Measurements from ENCODE around the gene PCNX1.

PCNX1 gene

GRCh38 chr14:70885343-70886022, 21.8 kb upstream of the PCNX1 start:
- no peak for TF ChIP-seq CTCF (conservative IDR thresholded peaks at IDR 0.05; ENCODE audit: low read length)
- no peak overlapping the region for H3K4me3 ChIP-seq (ENCODE audit: low read length)
- no peak for DNase-seq (ENCODE audit: low read depth)

- no peak for DNase-seq (ENCODE audit: low read depth)
- no peak for TF ChIP-seq CTCF (conservative IDR thresholded peaks at IDR 0.05; ENCODE audit: low read length)
- H3K4me3 ChIP-seq (ENCODE audit: low read length) = no peak overlapping the region
Observed at GRCh38 chr14:70886421-70887206, 20.6 kb upstream of the PCNX1 start.

- H3K4me3 ChIP-seq (ENCODE audit: low read length) = no peak overlapping the region
- no peak for TF ChIP-seq CTCF (conservative IDR thresholded peaks at IDR 0.05; ENCODE audit: low read length)
- peak; percentile 77 for DNase-seq (ENCODE audit: low read depth)
Observed at GRCh38 chr14:70887207-70887681, 20.0 kb upstream of the PCNX1 start.

GRCh38 chr14:70887737-70888499, 19.3 kb upstream of the PCNX1 start:
- no peak for DNase-seq (ENCODE audit: low read depth)
- no peak for TF ChIP-seq CTCF (conservative IDR thresholded peaks at IDR 0.05; ENCODE audit: low read length)
- H3K4me3 ChIP-seq (ENCODE audit: low read length) = no peak overlapping the region

GRCh38 chr14:70888681-70889175, 18.5 kb upstream of the PCNX1 start:
- no peak overlapping the region for H3K4me3 ChIP-seq (ENCODE audit: low read length)
- DNase-seq (ENCODE audit: low read depth) = peak; percentile 79
- TF ChIP-seq CTCF (conservative IDR thresholded peaks at IDR 0.05; ENCODE audit: low read length) = no peak

- no peak overlapping the region for H3K4me3 ChIP-seq (ENCODE audit: low read length)
- no peak for DNase-seq (ENCODE audit: low read depth)
- TF ChIP-seq CTCF (conservative IDR thresholded peaks at IDR 0.05; ENCODE audit: low read length) = no peak
Observed at GRCh38 chr14:70889555-70889954, 17.7 kb upstream of the PCNX1 start.
